NAMALWA (cell line): ENCODE measurements around the gene GGT6.

Experiments used
- DNase-seq: peaks from one replicate; pipeline ENCODE4 v3.0.0-alpha.2; 2015; ENCODE audit warnings: low spot score

Gene GGT6

DNA sequence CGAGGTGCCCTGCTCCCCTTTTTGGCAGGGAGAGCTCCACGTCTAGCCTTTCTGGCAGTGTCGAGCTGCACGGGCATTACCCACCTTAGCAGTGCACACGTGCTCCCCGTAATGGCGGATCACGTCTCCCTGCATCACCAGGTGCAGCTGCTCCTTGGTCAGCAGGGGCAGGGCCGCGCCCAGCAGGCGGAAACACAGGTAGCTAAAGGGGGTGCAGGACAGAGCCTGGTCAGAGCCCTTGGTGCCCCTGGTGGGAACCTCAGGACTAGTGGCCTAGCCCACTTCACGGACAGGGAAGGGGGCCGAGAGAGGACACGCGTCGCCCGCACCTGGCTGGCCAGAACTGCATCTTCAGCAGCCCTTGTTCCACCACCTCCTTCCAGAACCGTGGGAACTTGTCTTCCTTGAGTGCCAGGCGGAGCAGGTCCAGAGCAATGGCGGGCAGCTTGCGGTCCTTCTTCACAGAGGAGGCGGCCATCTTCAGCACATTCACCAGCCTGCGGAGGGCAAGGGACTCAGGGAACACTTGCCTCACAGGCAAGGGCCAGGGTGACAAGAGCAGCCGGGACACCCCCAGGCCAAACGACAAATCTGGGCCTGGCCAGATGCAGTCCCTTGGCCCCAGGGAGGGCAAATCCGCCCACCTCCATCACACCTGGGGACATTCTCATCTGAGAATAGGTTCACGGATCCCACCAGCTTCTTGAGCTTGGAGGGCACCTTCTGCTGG lies 8.4 kb downstream of the GGT6 start:
- DNase-seq = no peak

DNA sequence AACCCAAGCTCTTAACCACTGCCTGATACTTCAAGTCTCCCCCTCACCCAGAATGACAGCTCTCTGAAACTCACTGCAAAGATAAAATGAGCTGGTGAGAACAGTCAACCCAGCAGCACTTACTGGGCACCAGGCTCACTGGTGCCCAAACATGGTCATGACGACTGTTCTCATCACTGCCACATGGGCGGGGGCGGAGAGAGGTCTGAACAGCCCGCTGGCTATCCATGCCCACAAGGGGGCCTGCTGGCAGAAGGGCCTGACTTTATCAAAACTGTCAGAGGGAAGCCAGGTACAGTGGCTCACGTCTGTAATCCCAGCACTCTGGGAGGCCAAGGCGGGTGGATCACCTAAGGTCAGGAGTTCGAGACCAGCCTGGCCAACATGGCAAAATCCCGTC lies 9.2 kb downstream of the GGT6 start:
- peak; percentile 33 for DNase-seq

DNA sequence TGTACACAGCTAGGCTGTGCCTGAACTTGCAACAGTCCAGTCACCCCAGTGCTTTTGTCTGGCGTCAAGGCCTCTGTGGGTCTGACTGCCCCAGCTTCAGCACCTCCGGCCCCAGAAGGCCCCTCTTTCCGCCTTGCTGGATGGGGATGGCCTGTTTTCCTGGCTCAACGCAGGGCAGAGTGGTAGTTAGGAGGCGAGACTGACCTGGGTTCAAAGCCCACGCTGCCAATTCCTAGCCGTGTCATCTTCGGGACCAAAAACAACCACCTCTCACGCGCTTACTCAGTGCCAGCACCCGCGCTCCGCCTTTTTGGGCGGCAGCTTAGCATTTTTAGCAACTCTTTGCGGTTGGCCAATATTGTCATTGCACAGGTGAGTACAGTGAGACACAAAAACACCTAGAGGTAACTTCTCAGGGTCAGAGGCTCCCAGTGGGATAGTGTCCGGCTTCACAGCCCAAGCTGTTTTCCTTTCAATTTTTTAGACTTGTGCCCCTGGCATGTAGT lies 9.8 kb downstream of the GGT6 start:
- no peak for DNase-seq

DNA sequence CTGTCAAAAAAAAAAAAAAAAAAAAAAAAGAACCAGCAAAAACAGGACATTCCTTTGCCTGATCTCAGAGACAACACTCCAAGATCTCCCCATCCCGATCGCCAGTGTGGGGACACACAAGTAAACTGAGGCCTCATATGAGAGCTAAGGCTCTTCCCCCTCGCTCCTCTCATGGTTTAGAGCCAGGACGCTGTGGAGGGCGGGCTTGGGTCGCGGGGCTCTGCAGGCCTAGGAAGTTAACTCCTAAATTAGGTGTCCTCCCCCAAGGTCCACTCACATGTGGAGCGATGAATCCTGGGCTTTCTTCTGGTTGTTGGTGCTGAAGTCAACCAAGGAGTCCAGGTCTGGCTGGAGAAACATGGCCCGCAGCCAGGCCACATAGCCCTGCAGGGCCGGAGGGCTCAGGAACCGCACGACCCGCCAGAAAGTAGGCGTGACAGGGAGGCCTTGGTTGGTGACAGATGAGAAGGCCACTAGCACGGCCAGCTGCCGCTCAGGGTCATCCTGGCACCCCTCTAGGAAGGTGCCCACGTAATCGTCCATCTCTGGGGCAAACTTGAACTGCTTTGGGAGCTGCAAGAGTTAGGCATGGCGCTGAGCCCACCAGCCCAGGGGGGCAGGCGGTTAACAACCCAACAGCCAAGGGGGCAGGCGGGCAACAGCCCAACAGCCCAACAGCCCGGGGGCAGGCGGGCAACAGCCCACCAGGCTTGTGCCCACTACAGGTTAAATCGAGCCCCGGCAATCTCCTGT lies 10.4 kb downstream of the GGT6 start:
- DNase-seq = no peak

DNA sequence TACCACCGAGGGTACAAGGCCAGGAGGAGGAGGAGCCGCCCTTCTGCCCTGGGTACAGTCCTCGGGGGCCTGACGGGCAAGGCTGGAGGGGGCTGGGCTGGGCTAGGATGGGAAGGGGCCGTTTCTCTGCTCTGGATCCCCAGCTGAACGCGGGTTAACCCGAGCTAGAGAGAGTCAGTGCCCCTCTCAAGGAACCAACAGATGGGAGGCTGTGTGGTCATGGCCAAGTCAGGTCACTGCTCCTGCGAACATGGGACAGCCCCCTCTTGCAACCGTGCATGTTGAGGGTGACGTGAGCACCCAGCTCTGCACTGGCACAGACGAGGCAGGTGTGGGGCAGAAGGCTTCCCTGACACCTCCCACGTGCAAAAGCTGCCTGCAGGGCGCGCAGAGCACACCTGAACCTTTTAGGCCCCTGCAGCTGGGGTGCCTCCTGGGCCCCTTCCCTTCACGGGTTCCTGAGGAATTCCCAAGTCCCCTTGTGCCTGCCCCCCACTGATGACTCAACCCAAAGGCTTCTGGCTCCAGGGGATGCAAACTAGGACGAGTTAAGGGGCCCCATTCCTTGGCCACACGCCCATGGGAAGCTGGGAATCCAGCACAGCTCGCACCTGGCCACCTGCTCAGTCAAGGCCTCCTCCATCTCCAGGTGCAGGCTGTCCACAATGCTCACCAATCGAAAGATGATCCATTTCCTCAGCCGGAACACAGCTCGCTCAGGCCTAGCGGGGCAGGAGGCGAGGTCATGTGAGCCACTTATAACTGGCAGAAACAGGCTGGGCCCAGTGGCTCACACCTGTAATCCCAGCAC lies 11.5 kb downstream of the GGT6 start:
- no peak for DNase-seq

DNA sequence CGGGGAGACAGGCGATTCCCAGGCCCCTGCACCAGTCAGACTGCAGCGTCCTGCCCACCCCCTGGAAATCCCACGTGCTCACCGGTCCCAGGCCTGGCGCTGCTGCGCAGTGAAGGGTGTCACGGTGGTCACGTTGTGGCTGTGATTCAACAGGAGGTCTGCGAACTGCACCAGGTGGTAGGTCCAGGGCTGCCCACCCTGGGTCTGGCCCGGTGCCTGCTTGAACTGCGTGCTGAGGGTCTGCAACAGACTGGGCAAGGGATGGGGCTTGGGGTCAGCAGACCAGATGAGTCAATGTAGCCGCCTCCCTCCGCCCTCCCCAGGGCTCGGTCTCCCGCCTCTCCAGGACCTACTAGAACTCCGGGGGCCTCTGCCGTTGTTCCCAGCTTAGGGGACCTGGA lies 12.3 kb downstream of the GGT6 start:
- DNase-seq = no peak

DNA sequence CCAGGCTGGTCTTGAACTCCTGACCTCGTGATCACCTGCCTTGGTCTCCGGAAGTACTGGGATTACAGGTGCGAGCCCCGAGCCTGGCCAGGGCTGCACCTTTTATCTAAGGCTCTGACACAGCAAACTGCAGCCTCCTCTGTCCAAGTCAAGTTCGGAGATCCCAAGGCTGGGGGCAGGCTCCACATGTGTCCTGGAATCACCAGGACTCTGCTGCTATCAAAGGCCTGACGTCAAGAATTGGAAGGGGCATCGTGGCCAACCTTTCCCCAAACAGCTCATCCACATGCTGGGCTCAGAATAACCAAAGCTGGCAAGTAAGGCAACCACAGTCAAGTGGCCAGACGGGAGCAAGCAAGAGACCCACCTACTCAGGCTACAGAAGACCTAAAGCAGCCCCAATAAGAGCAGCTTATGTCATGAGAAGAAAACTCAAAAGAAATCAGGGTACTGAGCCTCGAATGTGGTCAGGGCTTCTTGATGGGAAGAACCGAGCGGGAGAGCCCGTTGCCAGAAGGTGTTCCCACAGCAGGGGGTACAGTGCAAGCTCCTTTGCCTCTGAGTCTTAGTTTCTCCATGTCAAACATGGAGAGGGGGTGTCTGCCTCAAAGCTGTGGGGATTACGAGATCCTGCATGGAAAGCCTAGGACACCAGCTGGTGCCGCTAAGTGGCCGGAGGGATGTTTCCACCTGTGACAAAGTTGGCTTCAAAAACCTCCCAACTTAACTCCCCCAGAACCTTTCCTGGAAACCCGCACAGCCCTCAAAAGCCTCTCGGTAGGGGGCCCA lies 13.1 kb downstream of the GGT6 start:
- DNase-seq = no peak

DNA sequence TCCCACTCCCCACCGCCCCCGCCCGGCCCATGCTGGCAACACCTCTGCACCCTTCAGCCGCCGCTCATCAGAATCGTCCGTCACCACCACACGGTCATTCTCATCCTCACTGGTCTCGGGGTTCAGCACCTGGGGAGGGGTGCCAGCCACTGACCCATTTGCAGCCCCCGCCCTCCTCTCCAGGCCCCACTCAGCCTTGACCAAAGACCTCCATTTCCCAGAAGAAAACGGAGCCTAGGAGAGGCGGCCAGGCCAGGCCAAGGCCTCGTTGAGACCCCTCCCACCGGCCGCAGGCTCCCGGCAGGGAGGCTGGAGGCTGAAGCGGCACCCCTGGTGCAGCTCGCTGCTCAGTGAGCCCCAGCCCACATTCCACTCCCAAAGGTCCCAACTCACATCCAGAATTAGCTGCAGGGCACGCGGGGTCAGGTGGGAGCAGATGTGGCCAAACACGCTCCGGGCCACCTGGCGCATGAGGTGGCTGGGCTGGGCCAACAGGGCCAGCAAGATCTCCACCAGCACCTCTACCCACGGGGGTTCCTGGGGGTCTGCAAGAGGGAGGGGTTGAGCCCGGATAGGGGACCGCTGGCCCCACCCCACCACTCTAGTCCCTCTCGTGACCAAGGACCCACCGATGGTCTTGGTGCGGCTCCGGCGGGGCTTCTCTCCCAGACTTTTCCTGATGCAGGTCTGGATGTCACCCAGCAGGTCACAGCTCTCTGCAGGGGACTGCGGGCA lies 15.0 kb downstream of the GGT6 start:
- no peak for DNase-seq

DNA sequence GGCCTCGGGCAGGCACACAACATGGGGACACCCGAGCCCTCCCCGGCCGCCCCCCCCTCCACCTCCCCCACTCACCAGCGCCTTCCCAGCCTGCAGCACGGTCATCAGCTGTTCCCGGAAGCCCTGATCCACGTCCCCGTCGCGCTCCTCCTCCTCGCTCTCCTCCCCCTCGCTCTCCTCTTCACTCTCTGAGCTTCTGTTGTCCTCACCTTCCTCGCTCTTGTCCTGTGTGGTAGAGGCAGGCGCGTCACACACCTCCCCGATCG lies 15.5 kb downstream of the GGT6 start:
- DNase-seq = no peak

DNA sequence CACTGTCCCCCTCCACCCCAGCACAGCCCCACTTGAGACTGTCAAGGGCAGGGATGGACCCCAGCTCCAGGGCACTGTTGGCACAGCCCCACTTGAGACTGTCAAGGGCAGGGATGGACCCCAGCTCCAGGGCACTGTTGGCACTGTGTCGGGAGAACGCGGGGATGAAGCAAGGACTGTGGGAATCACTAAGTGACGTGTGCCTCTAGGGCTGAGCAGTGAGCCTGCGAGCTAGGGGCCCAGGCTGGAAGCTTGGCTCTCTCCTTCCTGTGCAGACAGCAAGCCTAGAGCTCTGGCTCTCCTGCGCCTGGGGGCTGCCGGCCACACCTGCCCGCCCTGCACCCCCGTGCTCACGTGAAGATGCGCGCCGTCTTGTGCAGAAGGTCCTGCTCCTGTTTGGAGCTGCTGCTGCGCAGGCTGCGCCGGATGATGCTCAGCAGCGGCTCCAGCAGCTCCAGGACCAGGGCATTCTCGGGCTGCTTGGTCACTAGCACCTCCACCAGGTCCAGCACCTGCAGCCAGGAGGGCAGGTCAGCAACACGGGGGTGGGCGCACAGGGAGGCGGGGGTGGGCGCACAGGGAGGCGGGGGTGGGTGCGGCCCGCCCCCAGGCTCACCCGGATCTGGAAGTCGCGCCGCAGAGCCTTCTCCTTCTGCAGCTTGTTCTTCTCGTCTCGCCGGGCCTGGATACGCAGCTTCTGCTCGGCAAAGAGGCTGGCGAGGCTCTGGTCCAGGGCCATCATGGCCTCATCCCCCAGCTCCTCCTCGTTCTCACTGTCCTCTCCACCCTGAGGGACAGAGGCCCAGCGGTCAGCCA lies 16.0 kb downstream of the GGT6 start:
- no peak for DNase-seq

DNA sequence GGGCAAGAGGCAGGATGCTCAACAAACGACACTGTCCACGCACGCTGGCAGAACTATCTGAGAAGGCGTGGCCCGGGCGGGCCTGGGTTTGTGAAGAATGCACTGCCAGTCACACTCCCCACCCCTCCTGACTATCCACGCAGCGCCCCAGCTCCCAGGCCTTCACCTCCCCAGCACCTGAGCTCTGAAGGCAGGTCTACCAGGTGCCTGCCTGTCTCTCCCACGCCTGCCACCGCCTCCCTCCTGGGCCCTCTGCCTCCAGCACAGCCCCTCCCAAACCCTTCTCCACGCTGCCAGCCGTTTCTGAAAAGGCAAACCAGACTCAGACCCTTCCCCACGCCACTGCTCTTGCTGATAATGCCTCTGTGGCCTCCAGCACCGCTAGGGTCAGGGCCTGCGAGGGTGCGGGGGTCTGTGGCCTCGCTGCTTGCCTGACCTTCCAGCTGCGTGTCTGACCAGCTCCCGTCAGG lies 16.8 kb downstream of the GGT6 start:
- no peak for DNase-seq

DNA sequence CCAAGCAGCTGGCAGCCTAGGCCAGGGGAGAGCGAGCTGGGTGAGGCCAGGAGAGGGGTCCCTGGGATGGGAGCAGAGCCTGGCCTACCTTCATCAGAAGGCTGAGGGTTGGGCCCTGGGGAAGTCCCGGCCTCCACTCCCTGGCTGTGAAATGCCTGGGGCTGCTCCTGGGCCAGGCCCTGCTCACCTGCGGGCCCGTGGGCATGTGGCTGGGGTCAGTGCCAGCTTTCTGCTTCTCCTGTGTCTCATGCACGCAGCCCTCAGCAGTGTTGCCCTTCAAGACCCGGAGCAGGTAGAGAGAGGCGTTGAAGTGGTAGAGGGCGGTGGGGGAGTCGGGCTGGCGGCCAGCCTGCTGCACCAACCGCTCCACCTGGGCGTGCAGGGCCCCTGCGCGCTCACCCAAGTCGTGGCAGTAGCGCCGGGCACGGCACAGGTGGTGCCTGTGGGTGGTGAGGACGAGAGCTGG lies 17.6 kb downstream of the GGT6 start:
- no peak for DNase-seq

DNA sequence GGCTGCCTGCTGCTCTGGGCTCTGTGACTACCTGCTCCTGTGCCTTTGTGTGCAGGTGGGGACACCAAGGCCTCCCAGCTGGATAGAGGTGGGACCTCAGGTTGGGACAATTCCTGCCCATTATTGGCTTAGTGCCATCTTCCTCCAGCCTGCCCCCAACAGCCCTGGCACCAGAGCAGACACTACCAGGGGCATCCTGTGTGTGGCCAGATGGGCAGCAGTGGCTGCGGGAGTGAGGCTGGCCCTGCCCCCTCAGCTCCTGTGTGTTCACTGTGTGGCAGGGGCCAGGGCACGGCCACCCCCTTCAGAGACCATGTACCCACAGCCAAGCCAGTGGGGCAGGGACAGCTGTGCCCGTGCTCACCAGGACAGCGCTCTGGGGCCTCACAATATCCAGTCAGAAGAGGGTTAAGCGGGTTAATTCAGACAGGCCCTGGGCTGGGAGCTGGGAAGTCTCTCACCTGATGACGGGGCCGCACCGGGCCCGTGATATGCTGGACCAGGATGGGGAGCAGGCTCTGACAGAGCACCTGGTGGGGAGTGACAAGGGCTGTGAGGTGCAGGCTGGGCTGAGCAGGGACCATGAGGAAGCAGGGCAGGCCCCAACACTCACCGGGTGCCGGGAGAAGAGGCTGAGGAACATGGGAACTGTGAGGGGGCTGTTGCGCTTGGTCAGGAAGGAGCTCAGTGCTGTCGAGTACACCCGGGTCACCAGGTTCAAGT lies 18.2 kb downstream of the GGT6 start:
- no peak for DNase-seq

DNA sequence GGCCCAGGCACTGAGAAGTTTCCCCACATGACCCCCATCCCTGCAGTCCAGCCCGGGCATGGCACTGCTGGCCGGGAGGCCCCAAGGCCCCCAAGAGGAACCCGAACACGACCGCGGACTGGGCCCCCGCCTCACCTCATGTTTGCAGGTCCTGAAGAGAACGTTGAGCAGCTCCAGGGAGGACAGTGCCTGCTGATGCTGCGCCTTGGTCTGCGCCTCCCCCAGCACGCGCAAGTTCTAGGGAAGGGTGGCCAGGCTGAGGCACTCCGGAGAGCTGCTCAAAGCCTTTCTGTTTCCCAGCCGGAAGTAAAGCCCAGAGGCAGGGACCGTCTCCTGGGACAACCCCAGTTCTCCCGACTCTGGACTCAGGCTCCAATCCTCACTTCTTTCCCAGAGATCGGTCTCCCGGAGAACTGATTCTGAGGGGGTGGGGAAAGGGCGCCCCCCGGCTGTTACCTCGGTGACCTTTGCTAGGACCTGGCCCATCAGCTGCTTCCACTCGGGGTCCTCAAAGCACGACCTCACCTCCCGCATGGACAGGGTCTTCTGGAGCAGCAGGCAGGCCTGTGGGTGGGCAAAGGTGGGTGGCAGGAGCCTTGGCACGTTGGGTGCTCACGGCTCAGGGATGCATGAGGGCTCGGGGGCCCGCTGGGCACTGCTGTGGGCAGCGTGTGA lies 18.9 kb downstream of the GGT6 start:
- no peak for DNase-seq

DNA sequence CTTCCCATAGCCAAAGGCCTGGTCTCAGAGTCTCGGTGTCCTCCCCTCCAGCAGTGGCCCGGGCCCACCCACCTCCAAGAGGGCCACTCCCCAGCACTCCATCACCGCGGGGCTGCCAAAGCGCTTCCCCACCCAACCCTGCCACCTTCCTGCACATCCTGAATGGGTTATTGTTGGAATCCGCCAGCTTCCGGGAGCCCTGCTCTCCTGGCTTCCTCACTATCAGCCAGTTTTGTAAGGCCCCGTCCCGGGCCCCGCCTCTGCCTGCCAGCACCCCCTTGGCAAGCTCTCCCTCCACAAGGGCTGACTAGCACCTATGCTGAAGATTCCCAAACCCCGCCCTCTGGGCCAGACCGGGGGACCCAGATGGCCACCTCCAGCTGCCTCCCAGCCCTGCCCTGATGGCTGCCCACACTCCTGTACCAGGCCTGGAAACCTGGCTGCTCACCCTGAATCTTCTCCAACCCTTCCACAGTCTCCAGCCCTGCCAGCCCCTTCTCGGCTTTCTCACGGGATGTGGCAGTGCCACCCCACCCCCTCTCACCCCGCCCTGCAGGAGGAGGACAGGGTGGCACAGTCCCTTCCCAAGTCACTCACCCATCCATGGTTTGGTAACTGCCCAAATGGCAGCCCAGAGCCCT lies 19.6 kb downstream of the GGT6 start:
- no peak for DNase-seq

DNA sequence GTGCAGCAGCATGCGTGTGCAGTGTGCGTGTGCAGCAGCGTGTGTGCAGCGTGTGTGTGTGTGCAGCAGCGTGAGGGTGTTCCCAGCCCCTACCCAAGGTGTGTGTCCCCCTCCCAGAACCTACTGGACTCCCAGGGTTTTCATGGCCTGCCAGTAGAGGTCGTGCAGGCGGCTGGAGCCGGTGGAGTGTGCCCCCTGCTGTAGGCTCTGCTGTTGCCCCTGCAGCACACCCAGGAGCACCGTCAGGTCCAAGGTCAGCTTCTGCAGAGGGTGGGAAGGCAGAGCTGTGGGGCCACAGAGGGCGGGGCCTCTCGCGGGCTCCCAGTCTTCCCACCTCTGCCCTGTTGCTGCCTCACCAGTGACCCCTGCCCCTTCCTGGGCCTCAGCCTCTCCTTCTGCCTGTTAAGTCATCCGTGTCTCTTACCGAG lies 20.1 kb downstream of the GGT6 start:
- DNase-seq = no peak

DNA sequence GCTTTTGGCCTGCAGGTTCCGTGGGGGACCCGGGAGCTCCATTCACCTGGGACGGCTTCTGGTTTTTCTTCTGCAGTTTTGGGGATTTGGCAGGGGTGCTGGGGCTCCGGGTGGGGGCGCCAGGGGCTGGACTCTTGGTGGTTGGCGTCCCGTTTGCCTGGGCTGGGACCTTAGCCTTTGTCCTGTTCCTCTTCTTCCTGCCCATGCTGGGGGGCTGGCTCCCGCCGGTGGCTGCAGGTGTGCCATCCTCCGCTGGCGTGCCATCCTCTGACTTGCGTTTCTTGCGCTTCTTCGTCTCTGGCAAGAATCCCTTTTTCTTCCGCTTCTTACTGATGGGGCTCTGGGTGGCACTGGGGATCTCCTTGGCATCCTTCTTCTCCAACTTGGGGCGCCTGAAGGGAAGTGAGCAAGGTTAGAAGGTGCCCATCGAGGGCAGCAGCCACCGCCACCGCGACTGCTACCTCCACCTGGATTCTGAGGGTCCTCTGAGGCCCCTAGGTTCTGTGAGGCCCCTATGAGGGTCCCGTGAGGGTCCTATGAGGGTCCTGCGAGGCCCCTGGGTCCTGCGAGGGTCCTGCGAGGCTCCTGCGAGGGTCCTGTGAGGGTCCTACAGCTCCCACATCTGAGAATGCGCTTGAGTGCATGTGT lies 20.7 kb downstream of the GGT6 start:
- no peak for DNase-seq

DNA sequence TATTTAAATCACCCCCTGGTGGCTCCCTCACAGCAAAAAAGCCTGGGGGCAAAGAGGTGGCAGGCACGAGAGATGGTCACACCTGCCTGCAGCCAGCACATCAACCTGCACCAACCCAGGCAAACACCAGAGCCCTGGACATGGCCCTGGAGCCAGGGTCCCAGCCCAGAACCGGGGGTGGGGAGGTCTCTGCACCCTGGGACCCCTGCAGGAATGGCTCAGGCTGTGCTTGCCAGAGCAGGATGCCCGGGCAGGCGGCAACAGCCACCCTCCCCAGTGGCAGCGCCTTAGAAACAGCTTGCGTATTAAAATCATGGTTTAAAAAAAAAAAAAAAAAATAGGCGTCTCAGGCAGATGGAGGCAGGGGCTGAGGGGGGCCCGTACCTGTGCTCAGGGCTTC lies 21.4 kb downstream of the GGT6 start:
- DNase-seq = no peak
